ENCODE data around the gene ALG12.

ALG12 gene

GRCh38 chr22:49885881-49886280 lies 32.4 kb downstream of the ALG12 start:
- H2BK5ac ChIP-seq (ENCODE audit: low read depth, low read length, poor library complexity), result no peak overlapping the region
- H3K27me3 ChIP-seq (ENCODE audit: insufficient read depth, low read length), result no peaks in the 10 kb centered on the region
- H3K9ac ChIP-seq (ENCODE audit: low read length), result no peak overlapping the region
- no peak overlapping the region for H3K4me2 ChIP-seq (ENCODE audit: low read length)
- H3K14ac ChIP-seq (ENCODE audit: low read length), result no peak overlapping the region
- no peak overlapping the region for H2BK120ac ChIP-seq (ENCODE audit: insufficient read depth, low read length, poor library complexity)
- no peak for DNase-seq
- peak overlapping the region; percentile 21 for H3K18ac ChIP-seq (ENCODE audit: low read length)
- H2AK5ac ChIP-seq (ENCODE audit: low read length), result no peak overlapping the region
- H4K91ac ChIP-seq (ENCODE audit: low read depth, low read length), result no peak overlapping the region
- H3K23ac ChIP-seq (ENCODE audit: low read length), result no peak overlapping the region
- H2BK12ac ChIP-seq (ENCODE audit: low read length), result no peak overlapping the region
- WGBS (ENCODE audit: extremely low coverage, insufficient coverage, insufficient read length), result no CpG with 5 or more reads among the region's 35 CpGs
- no peak overlapping the region for H3K4ac ChIP-seq (ENCODE audit: low read depth, low read length)
- H2AFZ ChIP-seq (ENCODE audit: insufficient read depth, low read length, poor library complexity), result no peak overlapping the region
- peaks cover 13% of the 10 kb centered on the region for H3K9me3 ChIP-seq (ENCODE audit: insufficient read depth, low read depth, low read length)
- no peaks in the 10 kb centered on the region for H3K4me1 ChIP-seq (ENCODE audit: control insufficient read depth in 1 of 2, insufficient read depth in 2 of 2, low read length in 2 of 2)
- no peak overlapping the region for H4K12ac ChIP-seq (ENCODE audit: low read depth, low read length)
- no peak overlapping the region for H3K27ac ChIP-seq (ENCODE audit: low read depth, low read length)
- no peaks in the 10 kb centered on the region for H3K79me1 ChIP-seq (ENCODE audit: low read length)
- no peak overlapping the region for H4K8ac ChIP-seq (ENCODE audit: low read depth, low read length)
- peaks cover 48 to 59% of the 10 kb centered on the region in 2 experiments for H3K36me3 ChIP-seq (ENCODE audit: control insufficient read depth in 1 of 2, insufficient read depth in 2 of 2, low read length in 2 of 2)
- H3K4me3 ChIP-seq (ENCODE audit: low read depth, low read length), result no peak overlapping the region
- H3K79me2 ChIP-seq (ENCODE audit: control insufficient read depth, insufficient read depth, low read length, poor library complexity), result peaks cover 2% of the 10 kb centered on the region

DNA sequence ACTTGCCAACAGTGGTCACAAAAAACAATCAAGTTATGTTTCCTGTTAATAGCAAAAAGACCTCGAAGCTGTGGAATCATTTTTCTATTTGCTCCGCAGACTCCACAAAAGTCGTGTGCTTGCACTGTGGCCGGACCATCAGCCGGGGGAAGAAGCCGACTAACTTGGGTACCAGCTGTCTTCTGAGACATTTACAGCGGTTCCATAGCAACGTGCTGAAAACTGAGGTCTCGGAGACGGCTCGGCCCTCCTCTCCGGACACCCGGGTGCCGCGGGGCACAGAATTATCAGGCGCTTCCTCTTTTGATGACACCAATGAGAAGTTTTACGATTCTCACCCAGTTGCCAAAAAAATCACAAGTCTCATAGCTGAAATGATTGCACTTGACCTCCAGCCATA lies 33.0 kb downstream of the ALG12 start:
- Histone ChIP-seq H4K8ac (ENCODE audit: low read depth, low read length) (no peak overlapping the region), H3K36me3 (ENCODE audit: control insufficient read depth in 1 of 2, insufficient read depth in 2 of 2, low read length in 2 of 2) (peaks cover 48 to 59% of the 10 kb centered on the region in 2 experiments), H3K18ac (ENCODE audit: low read length) (no peak overlapping the region), H3K14ac (ENCODE audit: low read length) (no peak overlapping the region), H3K27me3 (ENCODE audit: insufficient read depth, low read length) (no peaks in the 10 kb centered on the region), H2AK5ac (ENCODE audit: low read length) (no peak overlapping the region), H3K9ac (ENCODE audit: low read length) (no peak overlapping the region), H3K9me3 (ENCODE audit: insufficient read depth, low read depth, low read length) (peaks cover 13% of the 10 kb centered on the region), H2AFZ (ENCODE audit: insufficient read depth, low read length, poor library complexity) (no peak overlapping the region), H4K91ac (ENCODE audit: low read depth, low read length) (no peak overlapping the region), H2BK5ac (ENCODE audit: low read depth, low read length, poor library complexity) (no peak overlapping the region), H3K4ac (ENCODE audit: low read depth, low read length) (no peak overlapping the region), H3K4me1 (ENCODE audit: control insufficient read depth in 1 of 2, insufficient read depth in 2 of 2, low read length in 2 of 2) (peaks cover under 1 to 1% of the 10 kb centered on the region in 2 experiments), H3K79me2 (ENCODE audit: control insufficient read depth, insufficient read depth, low read length, poor library complexity) (peaks cover 3% of the 10 kb centered on the region), H3K4me2 (ENCODE audit: low read length) (no peak overlapping the region), H3K4me3 (ENCODE audit: low read depth, low read length) (no peak overlapping the region), H2BK12ac (ENCODE audit: low read length) (no peak overlapping the region), H3K23ac (ENCODE audit: low read length) (no peak overlapping the region), H2BK120ac (ENCODE audit: insufficient read depth, low read length, poor library complexity) (no peak overlapping the region), H3K79me1 (ENCODE audit: low read length) (no peaks in the 10 kb centered on the region), H4K12ac (ENCODE audit: low read depth, low read length) (no peak overlapping the region), H3K27ac (ENCODE audit: low read depth, low read length) (no peak overlapping the region)
- no peak for DNase-seq
- WGBS (ENCODE audit: extremely low coverage, insufficient coverage, insufficient read length), result no CpG with 5 or more reads among the region's 17 CpGs

- Histone ChIP-seq H3K4me3 (ENCODE audit: low read depth, low read length) (no peak overlapping the region), H4K8ac (ENCODE audit: low read depth, low read length) (no peak overlapping the region), H4K91ac (ENCODE audit: low read depth, low read length) (no peak overlapping the region), H4K12ac (ENCODE audit: low read depth, low read length) (no peak overlapping the region), H3K27me3 (ENCODE audit: insufficient read depth, low read length) (no peaks in the 10 kb centered on the region), H3K23ac (ENCODE audit: low read length) (no peak overlapping the region), H2BK120ac (ENCODE audit: insufficient read depth, low read length, poor library complexity) (no peak overlapping the region), H3K4me1 (ENCODE audit: control insufficient read depth in 1 of 2, insufficient read depth in 2 of 2, low read length in 2 of 2) (peaks cover 4 to 5% of the 10 kb centered on the region in 2 experiments), H3K79me2 (ENCODE audit: control insufficient read depth, insufficient read depth, low read length, poor library complexity) (peaks cover 4% of the 10 kb centered on the region), H3K27ac (ENCODE audit: low read depth, low read length) (no peak overlapping the region), H2AK5ac (ENCODE audit: low read length) (no peak overlapping the region), H3K14ac (ENCODE audit: low read length) (no peak overlapping the region), H3K18ac (ENCODE audit: low read length) (no peak overlapping the region), H3K36me3 (ENCODE audit: control insufficient read depth in 1 of 2, insufficient read depth in 2 of 2, low read length in 2 of 2) (peaks cover 46 to 56% of the 10 kb centered on the region in 2 experiments), H2BK5ac (ENCODE audit: low read depth, low read length, poor library complexity) (no peak overlapping the region), H2AFZ (ENCODE audit: insufficient read depth, low read length, poor library complexity) (no peak overlapping the region), H3K9me3 (ENCODE audit: insufficient read depth, low read depth, low read length) (peaks cover 13% of the 10 kb centered on the region), H3K4me2 (ENCODE audit: low read length) (no peak overlapping the region), H3K9ac (ENCODE audit: low read length) (no peak overlapping the region), H3K79me1 (ENCODE audit: low read length) (no peaks in the 10 kb centered on the region), H3K4ac (ENCODE audit: low read depth, low read length) (no peak overlapping the region), H2BK12ac (ENCODE audit: low read length) (no peak overlapping the region)
- WGBS (ENCODE audit: extremely low coverage, insufficient coverage, insufficient read length), result no CpG with 5 or more reads among the region's 31 CpGs
- DNase-seq, result no peak
Measured at GRCh38 chr22:49884503-49885260, 33.6 kb downstream of the ALG12 start.

GRCh38 chr22:49884075-49884474 lies 34.2 kb downstream of the ALG12 start:
- H4K12ac ChIP-seq (ENCODE audit: low read depth, low read length), result no peak overlapping the region
- peaks cover 43 to 51% of the 10 kb centered on the region in 2 experiments for H3K36me3 ChIP-seq (ENCODE audit: control insufficient read depth in 1 of 2, insufficient read depth in 2 of 2, low read length in 2 of 2)
- H3K27me3 ChIP-seq (ENCODE audit: insufficient read depth, low read length), result no peaks in the 10 kb centered on the region
- H2BK5ac ChIP-seq (ENCODE audit: low read depth, low read length, poor library complexity), result no peak overlapping the region
- H2AK5ac ChIP-seq (ENCODE audit: low read length), result no peak overlapping the region
- peaks cover 4 to 5% of the 10 kb centered on the region in 2 experiments for H3K4me1 ChIP-seq (ENCODE audit: control insufficient read depth in 1 of 2, insufficient read depth in 2 of 2, low read length in 2 of 2)
- H3K4ac ChIP-seq (ENCODE audit: low read depth, low read length), result no peak overlapping the region
- H3K79me1 ChIP-seq (ENCODE audit: low read length), result no peaks in the 10 kb centered on the region
- no peak overlapping the region for H2BK120ac ChIP-seq (ENCODE audit: insufficient read depth, low read length, poor library complexity)
- no peak overlapping the region for H2BK12ac ChIP-seq (ENCODE audit: low read length)
- no peak overlapping the region for H3K14ac ChIP-seq (ENCODE audit: low read length)
- no peak overlapping the region for H3K4me3 ChIP-seq (ENCODE audit: low read depth, low read length)
- no peak overlapping the region for H2AFZ ChIP-seq (ENCODE audit: insufficient read depth, low read length, poor library complexity)
- no peak overlapping the region for H4K8ac ChIP-seq (ENCODE audit: low read depth, low read length)
- H3K9ac ChIP-seq (ENCODE audit: low read length), result no peak overlapping the region
- WGBS (ENCODE audit: extremely low coverage, insufficient coverage, insufficient read length), result no CpG with 5 or more reads among the region's 20 CpGs
- peaks cover 12% of the 10 kb centered on the region for H3K9me3 ChIP-seq (ENCODE audit: insufficient read depth, low read depth, low read length)
- H3K79me2 ChIP-seq (ENCODE audit: control insufficient read depth, insufficient read depth, low read length, poor library complexity), result peaks cover 4% of the 10 kb centered on the region
- H3K27ac ChIP-seq (ENCODE audit: low read depth, low read length), result no peak overlapping the region
- H4K91ac ChIP-seq (ENCODE audit: low read depth, low read length), result no peak overlapping the region
- H3K4me2 ChIP-seq (ENCODE audit: low read length), result no peak overlapping the region
- H3K23ac ChIP-seq (ENCODE audit: low read length), result no peak overlapping the region
- peak overlapping the region; percentile 29 for H3K18ac ChIP-seq (ENCODE audit: low read length)
- DNase-seq, result no peak
